Stimulated activated CD4-positive, alpha-beta T cell treated with anti-CD3 and anti-CD28 coated beads, TNF-alpha, amount 100 ng/mL, for 24 hours (primary cell): ENCODE measurements around the gene ZNF841.
"Not testable (repeated sequence)": the region's sequence is repeated elsewhere in the genome, so short reads cannot be mapped to it uniquely, and the experiment has no call there.

Experiments
- DNase-seq, 3 experiments: peaks; one replicate each; pipeline ENCODE4 v3.0.0-alpha.2; 2020; ENCODE audit warnings: low read depth in 3 of 3

The ZNF841 gene

GRCh38 chr19:52069653-52070052 is 25.9 kb downstream of the ZNF841 start:
- DNase-seq: no peak

GRCh38 chr19:52066258-52066863 is 29.2 kb downstream of the ZNF841 start:
- no peak for DNase-seq

DNA sequence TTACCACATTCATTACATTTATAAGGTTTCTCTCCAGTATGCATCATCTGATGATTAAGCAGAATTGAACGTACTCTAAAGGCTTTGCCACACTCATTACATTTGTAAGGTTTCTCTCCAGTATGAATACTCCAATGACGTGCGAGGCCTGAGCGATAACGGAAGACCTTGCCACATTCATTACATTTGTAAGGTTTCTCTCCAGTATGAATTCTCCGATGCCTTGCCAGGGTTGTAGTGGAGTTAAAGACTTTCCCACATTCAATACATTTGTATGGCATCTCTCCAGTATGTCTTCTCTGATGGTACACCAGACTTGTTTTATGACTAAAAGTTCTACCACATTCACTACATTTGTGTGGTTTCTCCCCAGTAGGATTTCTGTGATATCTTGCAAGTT is 30.2 kb downstream of the ZNF841 start:
- DNase-seq: no peak

DNA sequence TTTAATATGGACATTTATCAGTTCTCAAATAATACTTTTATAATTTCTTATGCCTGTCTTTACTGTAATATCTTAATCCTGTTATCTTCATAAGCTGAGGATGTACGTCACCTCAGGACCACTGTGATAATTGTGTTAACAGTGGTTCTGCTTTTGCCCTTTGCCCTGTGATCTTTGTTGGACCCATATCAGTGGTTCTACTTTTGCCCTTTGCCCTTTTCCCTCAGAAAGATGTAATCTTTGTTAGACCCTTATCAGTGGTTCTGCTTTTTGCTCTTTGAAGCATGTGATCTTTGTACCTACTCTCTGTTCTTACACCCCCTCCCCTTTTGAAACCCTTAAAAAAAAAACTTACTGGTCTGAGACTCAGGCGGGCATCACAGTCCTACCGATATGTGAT is 39.1 kb downstream of the ZNF841 start:
- DNase-seq: not testable (repeated sequence)

DNA sequence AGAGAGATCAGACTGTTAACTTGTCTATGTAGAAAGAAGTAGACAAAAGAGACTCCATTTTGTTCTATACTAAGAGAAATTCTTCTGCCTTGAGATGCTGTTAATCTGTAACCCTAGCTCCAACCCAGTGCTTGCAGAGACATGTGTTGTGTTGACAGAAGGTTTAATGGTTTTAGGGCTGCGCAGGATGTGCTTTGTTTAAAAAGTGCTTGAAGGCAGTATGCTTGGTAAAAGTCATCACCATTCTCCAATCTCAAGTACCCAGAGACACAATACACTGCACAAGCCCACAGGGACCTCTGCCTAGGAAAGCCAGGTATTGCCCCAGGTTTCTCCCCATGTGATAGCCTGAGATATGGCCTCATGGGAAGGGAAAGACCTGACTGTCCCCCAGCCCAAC is 43.8 kb downstream of the ZNF841 start:
- DNase-seq: not testable (repeated sequence)

- DNase-seq: peak; percentile 61 to 79 (median 66)
These were observed 46.7 kb downstream of the ZNF841 start, which contains the start of gene ZNF432 for GRCh38 chr19:52048555-52049501. TSS of gene ZNF432 (minus strand) at chr19:52048838. CDS start at chr19:52046868, 1,970 bp downstream.

- no peak for DNase-seq
These were observed 56.4 kb downstream of the ZNF841 start for GRCh38 chr19:52039169-52039568.

DNA sequence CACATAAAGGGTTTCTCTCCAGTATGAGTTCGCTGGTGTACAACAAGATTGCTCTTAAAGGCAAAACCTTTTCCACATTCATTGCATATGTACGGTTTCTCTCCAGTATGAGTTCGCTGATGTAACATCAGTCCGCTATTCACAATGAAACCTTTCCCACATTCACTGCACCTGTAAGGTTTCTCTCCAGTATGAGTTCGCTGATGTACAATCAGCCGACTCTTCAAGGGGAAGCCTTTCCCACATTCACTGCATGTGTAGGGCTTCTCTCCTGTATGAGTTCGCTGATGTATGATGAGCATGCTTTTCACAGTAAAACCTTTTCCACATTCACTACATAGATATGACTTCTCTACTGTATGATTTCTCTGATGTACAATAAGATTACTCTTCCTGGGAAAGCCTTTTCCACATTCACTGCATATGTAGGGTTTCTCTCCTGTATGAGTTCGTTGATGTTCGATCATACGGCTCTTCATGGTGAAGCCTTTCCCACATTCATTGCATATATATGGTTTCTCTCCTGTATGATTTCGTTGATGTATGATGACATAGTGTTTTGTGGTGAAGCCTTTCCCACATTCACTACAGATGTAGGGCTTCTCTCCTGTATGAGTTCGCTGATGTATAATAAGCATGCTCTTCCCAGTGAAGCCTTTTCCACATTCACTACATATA is 61.4 kb downstream of the ZNF841 start:
- no peak for DNase-seq

- no peak for DNase-seq
These were observed 66.8 kb downstream of the ZNF841 start for GRCh38 chr19:52028780-52029123.

DNA sequence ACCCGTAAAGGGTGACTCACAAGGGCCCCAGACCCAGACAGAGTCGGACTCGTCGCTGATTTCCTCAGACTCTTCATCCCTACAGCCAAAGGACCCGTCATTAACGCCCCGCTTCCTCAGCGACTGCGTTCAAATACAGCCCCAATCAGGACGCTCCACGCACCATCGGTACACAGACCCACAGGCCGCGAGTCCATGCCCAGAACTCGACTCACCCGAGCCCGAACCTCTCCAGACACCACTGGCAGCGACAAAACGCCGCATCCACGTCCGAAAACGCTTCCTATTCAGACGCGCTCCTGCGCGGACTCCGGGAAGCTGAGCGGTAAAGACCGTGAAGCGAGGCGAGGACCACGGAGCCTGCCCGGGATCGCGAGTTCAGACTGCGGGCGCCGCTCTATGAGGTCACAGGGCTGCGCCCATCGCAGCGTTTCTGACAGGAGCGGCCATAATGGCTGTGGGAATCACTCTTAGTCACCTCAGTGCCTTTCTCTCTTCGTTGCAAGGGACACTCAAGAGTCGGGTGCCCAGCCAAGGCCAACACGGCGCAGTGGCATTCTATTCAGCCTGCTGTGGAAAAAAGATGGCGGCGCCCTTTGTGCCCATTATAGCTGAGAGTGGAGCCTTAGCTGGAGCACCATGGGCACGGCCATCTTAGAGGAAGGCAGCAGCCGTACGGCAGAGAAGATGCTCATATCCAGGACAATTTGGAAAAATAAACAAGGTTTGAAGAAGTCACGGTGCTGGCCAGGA is 67.4 kb downstream of the ZNF841 start, which contains the start of gene ZNF614:
Gene ZNF614 (minus strand): TSS at position 353 of the 753 bp plus-strand sequence. CDS start 2,634 bp downstream, outside the sequence.
- DNase-seq: peak; percentile 66 to 81 (median 67)

DNA sequence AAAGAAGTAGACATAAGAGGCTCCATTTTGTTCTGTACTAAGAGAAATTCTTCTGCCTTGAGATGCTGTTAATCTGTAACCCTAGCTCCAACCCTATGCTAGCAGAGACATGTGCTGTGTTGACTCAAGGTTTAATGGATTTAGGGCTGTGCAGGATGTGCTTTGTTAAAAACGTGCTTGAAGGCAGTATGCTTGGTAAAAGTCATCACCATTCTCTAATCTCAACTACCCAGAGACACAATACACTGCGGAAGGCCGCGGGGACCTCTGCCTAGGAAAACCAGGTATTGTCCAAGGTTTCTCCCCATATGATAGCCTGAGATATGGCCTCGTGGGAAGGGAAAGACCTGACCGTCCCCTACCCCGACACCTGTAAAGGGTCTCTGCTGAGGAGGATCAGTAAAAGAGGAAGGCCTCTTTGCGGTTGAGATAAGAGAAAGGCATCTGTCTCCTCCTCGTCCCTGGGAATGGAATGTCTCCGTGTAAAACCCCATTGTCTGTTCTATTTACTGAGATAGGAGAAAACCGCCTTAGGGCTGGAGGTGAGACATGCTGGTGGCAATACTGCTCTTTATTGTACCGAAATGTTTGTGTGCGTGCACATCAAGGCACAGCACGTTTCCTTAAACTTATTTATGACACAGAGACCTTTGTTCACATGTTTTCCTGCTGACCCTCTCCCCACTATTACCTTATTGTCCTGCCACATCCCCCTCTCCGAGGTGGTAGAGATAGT is 69.1 kb downstream of the ZNF841 start:
- not testable (repeated sequence) for DNase-seq

- not testable (repeated sequence) for DNase-seq
These were observed 71.1 kb downstream of the ZNF841 start for GRCh38 chr19:52024478-52024877.

DNA sequence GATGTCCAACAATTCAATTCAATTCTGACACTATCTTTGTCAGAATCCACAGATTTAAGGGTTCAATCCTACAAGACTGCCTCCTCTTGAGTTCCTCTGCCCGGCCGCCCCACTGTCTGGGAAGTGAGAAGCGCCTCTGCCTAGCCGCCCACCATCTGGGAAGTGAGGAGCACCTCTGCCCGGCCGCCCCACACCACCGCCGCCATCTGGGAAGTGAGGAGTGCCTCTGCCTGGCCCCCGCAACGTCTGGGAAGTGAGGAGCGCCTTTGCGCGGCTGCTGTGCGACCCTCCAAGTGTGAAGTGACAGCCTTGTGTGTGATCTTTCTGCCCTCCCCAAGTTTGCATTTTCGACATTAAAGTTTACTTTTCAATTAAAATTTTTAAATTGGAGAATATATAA is 73.4 kb downstream of the ZNF841 start:
- DNase-seq: no peak

DNA sequence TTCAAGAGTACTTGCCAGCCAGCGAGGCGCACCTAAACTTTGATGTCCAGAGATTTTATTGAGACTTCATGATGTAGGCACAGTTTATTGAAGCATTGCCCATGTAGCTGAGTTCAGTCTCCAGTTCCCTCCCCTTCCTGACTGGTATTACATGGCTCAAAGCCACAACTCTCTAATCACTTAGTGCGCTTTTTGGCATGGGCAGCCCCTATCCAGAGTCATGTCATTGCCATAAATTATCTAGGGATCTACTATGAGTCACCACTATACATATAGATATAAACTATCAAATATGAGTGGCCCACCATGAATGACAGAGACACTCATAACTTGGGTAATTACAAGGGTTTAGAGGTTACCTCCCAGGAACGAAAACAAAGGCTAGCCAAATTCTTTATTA is 75.1 kb downstream of the ZNF841 start:
- no peak for DNase-seq
